ENCODE measurements around the gene CSNK1G2. TPM values are rescaled to one million over a fixed set of nuclear protein-coding genes. Genes with fewer than 3 reads are reported as not detected.
A peak's percentile ranks its signal among the peaks of the same experiment; 100 is the strongest.

The CSNK1G2 gene
- total and polyA plus RNA-seq, 11 donors: 18.2 to 42.7 (median 24.6) TPM

DNA sequence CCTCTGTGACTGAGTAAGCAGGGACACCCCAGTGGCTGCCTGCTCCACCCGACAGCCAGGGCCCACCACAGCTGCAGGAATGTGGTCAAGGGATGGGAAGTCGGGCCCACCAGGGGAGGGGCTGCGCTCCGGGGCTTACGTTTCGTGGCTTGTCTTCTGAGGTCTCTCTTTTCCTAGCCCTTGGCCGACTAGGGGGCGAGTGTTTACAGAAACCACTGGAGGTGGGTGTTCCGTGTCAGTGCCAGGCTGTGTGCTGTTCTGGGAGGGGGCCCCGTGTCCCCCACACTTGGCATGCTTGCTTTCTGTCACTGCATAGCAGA is 31.3 kb upstream of the CSNK1G2 start:
- DNase-seq: no peak
- intact Hi-C loops (cut with DNase I): no loop called here
- WGBS, 4 donors: 70 to 84% (median 78%) methylated on average over 4 to 10 of the region's 10 CpGs
- H3K9me3 ChIP-seq: no peaks in the 10 kb centered on the region
- TF ChIP-seq, protein P1, sequence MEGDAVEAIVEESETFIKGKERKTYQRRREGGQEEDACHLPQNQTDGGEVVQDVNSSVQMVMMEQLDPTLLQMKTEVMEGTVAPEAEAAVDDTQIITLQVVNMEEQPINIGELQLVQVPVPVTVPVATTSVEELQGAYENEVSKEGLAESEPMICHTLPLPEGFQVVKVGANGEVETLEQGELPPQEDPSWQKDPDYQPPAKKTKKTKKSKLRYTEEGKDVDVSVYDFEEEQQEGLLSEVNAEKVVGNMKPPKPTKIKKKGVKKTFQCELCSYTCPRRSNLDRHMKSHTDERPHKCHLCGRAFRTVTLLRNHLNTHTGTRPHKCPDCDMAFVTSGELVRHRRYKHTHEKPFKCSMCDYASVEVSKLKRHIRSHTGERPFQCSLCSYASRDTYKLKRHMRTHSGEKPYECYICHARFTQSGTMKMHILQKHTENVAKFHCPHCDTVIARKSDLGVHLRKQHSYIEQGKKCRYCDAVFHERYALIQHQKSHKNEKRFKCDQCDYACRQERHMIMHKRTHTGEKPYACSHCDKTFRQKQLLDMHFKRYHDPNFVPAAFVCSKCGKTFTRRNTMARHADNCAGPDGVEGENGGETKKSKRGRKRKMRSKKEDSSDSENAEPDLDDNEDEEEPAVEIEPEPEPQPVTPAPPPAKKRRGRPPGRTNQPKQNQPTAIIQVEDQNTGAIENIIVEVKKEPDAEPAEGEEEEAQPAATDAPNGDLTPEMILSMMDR (IDR thresholded peaks at IDR 0.05): no peak
- TF ChIP-seq POLR2A (IDR thresholded peaks at IDR 0.05): no peak
- H3K36me3 ChIP-seq: peaks cover 0 to 39% (median 9%) of the 10 kb centered on the region in 9 donors
- peak overlapping the region in 1 of 12 donors; percentile 15 for H3K4me3 ChIP-seq
- ATAC-seq: no peak
- no peaks in the 10 kb centered on the region for H3K27me3 ChIP-seq
- peak overlapping the region in 1 of 12 donors; percentile 60 for H3K27ac ChIP-seq
- H3K4me1 ChIP-seq: peaks cover 0 to 45% (median 9%) of the 10 kb centered on the region in 12 donors

DNA sequence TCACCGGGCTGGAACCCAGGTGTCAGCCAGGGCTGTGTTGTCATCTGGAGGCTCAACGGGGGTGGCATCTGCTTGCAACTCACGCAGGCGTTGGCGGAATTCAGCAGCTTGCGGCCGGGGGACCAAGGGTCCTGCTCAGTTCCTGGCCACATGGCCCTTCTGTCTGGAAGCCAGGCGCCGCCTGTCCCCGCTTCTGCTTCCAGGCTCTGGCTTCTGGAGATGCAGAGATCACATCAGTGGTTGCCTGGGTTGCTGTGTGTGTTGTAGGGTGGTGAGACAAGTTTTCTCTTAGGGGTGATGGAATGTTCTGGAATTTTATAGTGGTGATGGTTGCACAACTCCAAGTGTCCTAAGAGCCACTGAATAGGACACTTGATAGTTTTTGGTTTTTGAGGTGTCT is 30.8 kb upstream of the CSNK1G2 start:
- ATAC-seq (no peak), DNase-seq (no peak)
- TF ChIP-seq POLR2A (IDR thresholded peaks at IDR 0.05): no peak
- TF ChIP-seq, protein P1 (IDR thresholded peaks at IDR 0.05): no peak
- H3K9me3 ChIP-seq: no peaks in the 10 kb centered on the region
- peak overlapping the region in 1 of 12 donors; percentile 60 for H3K27ac ChIP-seq
- H3K4me3 ChIP-seq: no peak overlapping the region
- intact Hi-C loops (cut with DNase I): no loop called here
- H3K27me3 ChIP-seq: no peaks in the 10 kb centered on the region
- peaks cover 0 to 43% (median 7%) of the 10 kb centered on the region in 12 donors for H3K4me1 ChIP-seq
- H3K36me3 ChIP-seq: peaks cover 0 to 44% (median 9%) of the 10 kb centered on the region in 9 donors
- WGBS, 4 donors: 83 to 93% (median 88%) methylated on average over 6 to 10 of the region's 10 CpGs

DNA sequence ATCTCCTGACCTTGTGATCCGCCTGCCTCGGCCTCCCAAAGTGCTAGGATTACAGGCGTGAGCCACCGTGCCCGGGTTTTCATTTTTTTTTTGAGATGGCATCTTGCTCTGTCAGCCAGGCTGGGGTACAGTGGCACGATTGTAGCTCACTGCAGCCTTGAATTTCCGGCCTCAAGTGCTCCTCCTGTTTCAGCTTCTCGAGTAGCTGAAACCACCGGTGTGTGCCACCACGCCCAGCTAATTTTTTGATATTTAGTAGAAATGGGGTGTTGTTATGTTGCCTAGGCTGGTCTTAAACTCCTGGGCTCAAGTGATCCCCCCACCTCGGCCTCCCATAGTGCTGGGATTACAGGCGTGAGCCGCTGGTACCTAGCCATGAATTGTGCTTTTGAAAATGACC is 29.9 kb upstream of the CSNK1G2 start:
- no peak for DNase-seq
- no peak for TF ChIP-seq POLR2A (IDR thresholded peaks at IDR 0.05)
- TF ChIP-seq, protein P1 (IDR thresholded peaks at IDR 0.05): no peak
- Histone ChIP-seq H3K9me3 (no peaks in the 10 kb centered on the region), H3K4me3 (no peak overlapping the region), H3K36me3 (peaks cover 0 to 46% (median 9%) of the 10 kb centered on the region in 9 donors), H3K27me3 (no peaks in the 10 kb centered on the region), H3K27ac (peak overlapping the region in 1 of 12 donors; percentile 64), H3K4me1 (peaks cover 0 to 38% (median 2%) of the 10 kb centered on the region in 12 donors)
- ATAC-seq: no peak
- intact Hi-C loops (cut with DNase I): no loop called here
- 87 to 95% (median 93%) methylated on average over 13 of the region's 13 CpGs for WGBS, 4 donors

DNA sequence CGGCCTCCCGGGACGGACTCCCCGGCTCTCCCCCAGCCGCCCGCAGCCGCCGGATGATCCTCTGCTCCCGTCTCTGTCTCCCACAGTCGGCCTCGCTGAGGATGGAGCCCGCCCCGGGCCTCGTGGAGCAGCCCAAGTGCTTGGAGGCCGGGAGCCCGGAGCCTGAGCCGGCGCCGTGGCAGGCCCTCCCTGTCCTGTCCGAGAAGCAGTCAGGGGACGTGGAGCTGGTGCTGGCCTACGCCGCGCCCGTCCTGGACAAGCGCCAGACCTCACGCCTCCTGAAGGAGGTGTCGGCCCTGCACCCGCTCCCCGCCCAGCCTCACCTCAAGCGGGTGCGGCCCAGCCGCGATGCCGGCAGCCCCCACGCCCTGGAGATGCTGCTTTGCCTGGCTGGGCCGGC is 29.0 kb upstream of the CSNK1G2 start:
- ATAC-seq (no peak), DNase-seq (no peak)
- Histone ChIP-seq H3K36me3 (peaks cover 0 to 46% (median 9%) of the 10 kb centered on the region in 9 donors), H3K27ac (peak overlapping the region in 1 of 12 donors; percentile 42), H3K4me3 (no peak overlapping the region), H3K4me1 (peaks cover 0 to 34% (median 0%) of the 10 kb centered on the region in 12 donors), H3K27me3 (no peaks in the 10 kb centered on the region), H3K9me3 (no peaks in the 10 kb centered on the region)
- TF ChIP-seq POLR2A (IDR thresholded peaks at IDR 0.05): no peak
- TF ChIP-seq, protein P1 (IDR thresholded peaks at IDR 0.05): no peak
- WGBS, 4 donors: 92 to 97% (median 93%) methylated on average over 13 to 37 of the region's 37 CpGs
- intact Hi-C loops (cut with DNase I): no loop called here
